ENCODE measurements around the gene TMEM208. TPM values are rescaled to one million over a fixed set of nuclear protein-coding genes. Genes with fewer than 3 reads are reported as not detected.

The TMEM208 gene
- 32.0 and 43.3 TPM in 2 replicates for total RNA-seq (2014; rRNA removed)
- 83.7 TPM for polyA plus RNA-seq (2012)

GRCh38 chr16:67226804-67227566 is at the start of gene TMEM208:
TMEM208 (plus strand) TSS chr16:67227130; CDS start chr16:67227219, 89 bp downstream.
- peak; percentile 99 for DNase-seq (ENCODE audit: low read depth)

DNA sequence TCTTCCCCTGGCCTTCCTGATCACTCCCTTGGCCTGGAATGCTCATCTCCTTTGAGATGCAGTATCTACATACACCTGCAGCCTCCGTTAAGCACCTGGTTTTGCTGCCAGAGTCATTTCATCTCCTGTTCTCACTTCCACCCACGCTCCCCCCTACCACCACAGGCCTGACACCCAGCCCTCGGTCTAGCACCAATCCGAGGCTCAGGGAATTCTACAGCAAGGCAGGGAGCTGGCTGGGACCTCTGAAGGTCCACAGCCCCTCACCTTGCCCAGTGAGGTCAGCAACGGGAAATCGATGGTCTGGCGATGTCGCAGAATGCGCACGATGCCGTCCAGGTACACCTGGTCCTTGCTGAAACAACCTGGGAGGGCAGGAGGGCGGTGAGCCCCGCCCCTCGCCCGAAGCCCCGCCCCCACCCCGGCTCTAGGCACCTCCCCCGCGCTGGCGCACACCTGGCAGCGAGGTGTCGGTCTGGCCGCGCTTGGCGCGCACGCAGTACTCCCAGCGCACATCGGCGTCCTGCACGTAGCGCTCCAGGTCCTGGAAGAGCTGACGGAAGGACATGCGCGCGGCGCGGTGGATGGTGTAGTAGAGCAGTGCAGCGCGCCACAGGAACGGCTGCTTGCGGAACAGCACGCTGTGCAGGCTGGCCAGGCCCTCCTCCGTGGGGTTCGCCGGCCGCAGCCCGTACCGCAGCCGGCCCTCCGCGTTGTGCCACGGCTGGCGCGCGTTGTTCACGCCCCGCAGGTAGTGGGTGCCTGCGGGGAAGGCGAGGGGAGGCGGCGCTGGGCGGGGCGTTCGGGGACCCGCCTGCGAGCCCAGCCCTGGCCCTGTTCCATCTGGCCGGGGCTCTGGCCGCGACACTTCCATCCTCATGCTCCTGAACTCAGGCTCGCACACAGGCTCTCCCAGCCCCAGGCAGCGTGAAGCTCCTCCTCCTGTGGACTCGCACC is 48.9 kb upstream of the TMEM208 start:
- DNase-seq (ENCODE audit: low read depth): no peak

GRCh38 chr16:67179421-67180080 is 47.4 kb upstream of the TMEM208 start:
- no peak for DNase-seq (ENCODE audit: low read depth)

- no peak for DNase-seq (ENCODE audit: low read depth)
These were observed 46.8 kb upstream of the TMEM208 start for GRCh38 chr16:67180166-67180565.

GRCh38 chr16:67181346-67181745 is 45.6 kb upstream of the TMEM208 start:
- peak; percentile 93 for DNase-seq (ENCODE audit: low read depth)

DNA sequence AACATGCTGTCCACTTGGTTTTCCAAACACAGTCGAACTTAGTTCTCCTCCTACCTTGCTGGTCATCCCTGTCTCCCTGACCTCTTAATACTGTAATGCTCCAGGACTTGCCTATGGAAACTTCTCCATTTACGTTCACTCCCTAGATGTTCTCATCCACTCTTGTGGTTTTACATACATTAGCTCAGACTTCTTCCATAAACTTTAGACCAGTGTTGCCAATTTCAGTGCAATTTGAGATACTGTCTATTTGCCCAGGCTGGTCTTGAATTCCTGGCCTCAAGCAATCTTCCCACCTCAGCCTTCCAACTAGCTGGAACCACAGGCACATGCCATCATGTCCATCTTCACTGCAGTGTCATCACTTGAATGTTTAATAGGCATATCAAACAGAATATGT is 44.6 kb upstream of the TMEM208 start:
- no peak for DNase-seq (ENCODE audit: low read depth)

- DNase-seq (ENCODE audit: low read depth): no peak
These were observed 43.7 kb upstream of the TMEM208 start for GRCh38 chr16:67183284-67183626.

DNA sequence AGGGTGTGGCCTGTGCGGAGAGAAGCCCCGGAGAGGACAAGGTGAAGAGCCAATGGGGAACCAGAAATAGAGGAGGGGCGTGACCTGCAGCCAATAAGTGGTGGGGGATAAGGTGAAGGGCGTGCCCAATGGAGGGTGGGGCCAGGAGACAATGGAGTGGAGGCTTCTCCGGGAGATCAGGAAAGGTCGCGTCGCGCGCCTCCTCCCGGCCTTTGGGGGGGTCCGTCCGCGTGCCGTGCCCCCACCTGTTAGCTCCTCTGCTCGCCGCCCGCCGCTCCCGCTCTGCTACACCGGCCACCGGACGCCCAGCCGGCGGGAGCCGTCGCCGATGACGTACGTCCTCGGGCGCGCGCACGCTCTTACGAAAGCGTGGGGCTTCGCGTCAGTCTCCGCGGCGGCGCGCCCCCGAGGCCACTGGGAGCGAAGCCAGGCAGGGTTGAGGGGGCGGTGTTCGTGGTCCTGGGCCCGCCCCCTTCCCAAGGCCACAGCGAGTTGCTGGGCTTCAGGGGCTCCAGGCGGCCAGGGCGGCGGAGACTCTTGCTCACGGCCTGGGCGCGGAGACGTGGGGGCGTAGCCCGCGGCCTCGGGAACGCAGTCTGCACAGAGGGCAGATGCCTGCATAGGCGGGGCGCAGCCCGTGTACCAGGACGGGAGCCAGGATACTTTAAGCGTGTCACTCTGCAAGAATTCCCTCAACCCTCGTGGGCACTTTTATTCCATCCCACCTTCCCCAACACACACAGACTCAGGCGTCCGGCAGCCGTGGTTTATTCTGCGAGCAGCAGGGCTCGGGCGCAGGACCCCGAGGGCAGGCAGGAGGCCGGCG is 43.1 kb upstream of the TMEM208 start, which contains the start of gene MATCAP1:
Gene MATCAP1 (minus strand): TSS at position 337 of the 826 bp plus-strand sequence. CDS start 3,353 bp downstream, outside the sequence.
- peak; percentile 98 for DNase-seq (ENCODE audit: low read depth)

DNA sequence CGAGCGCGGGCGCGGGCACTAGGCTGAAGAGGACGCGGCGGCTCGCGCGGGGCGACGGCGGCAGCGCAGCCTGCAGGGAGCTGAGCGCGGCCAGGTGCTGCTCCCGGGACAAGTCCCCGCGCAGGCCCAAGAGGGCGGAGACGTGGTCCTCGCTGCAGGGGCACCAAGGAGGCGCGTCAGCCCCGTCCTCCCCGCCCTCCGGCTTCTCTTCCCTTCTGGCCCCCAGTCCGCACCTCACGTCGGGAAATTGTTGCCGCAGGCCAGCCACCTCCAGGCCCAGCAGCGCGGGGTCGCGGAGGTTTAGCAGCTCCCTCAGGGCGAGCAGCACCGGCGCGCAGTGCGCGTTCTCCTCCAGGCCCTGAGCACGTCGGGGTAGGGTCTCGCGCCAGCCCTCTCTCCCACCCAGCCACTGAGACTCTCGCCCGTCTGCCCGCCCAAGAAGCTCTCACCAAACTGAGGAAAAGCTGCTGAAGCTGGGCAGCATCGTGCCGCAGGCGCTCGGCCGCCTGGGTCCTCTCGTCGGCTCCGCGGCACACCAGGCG is 42.4 kb upstream of the TMEM208 start:
- DNase-seq (ENCODE audit: low read depth): no peak

DNA sequence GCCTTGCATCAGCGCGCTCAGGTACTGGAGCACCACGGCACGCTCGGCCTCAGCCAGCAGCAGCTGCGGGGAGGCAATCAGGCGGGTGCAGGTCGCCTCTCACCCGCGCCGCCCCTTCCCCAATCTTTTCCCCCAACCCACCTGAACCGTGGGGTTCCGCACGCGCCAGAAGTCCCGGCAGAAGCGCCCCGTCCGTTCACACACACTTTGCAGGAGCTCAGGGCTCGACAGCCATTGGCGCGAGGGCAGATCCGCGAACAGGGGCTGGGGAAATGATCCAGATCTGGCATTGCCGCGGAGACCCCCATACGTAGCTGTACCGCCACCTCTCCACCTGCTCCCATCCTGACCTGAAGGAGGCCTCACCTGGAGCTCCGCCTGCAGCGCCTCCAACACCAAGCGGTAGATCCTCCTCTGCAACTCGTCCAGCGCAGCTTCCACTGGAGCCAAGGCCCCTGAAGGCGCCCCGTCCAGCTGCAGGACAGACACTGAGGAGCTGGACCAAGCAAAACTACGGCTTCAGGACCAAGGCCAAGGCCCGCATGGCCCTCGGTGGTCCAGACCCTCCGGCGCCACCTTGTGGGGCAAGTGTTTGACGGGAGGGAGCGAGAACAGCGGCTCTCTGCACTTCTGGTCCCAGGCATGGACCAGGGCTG is 41.8 kb upstream of the TMEM208 start:
- DNase-seq (ENCODE audit: low read depth): peak; percentile 90

DNA sequence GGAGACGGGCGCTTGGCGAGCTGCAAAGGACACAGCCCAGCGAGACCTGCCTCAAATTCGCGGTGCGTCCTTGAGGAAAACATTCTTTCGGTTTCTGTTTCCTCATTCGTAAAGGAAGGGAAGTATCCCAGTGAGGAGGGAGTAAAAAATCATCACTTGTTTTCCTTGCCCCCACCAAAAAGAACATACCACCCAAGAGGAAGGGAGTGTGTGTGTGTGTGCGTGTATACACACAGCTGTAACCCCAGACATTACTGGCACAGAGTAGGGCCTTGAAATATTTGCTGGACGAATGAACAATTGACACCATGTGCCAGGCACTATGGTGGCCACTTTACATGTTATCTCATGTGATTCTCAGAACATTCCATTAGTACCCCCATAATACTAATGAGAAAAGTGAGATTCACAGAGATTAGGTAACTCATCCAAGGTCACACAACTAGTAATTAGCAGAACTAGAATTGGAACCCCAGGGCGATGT is 41.2 kb upstream of the TMEM208 start:
- DNase-seq (ENCODE audit: low read depth): no peak

GRCh38 chr16:67186550-67186950 is 40.4 kb upstream of the TMEM208 start:
- peak; percentile 92 for DNase-seq (ENCODE audit: low read depth)

GRCh38 chr16:67187175-67187890 is 39.6 kb upstream of the TMEM208 start:
- peak; percentile 87 for DNase-seq (ENCODE audit: low read depth)

DNA sequence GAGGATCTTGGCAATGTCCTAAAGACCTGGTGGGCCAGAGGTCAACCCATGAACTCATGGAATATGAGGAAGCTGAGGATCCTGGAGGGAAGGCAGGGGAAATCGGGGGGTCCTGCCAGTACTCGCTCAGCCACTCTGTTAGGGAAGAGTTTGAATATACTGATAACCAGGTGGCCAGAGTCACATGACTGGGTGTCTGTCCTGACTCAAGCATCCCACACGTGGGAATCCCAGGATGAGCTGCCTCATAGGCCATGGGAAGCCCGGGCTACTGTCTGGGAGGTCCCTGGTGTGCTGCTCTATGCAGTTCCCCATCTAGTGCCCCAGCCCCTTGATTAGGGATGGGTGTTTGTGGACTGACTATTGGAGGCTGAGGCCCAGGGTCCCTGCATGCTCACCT is 38.6 kb upstream of the TMEM208 start:
- DNase-seq (ENCODE audit: low read depth): no peak

GRCh38 chr16:67188798-67189197 is 38.1 kb upstream of the TMEM208 start:
- DNase-seq (ENCODE audit: low read depth): no peak

DNA sequence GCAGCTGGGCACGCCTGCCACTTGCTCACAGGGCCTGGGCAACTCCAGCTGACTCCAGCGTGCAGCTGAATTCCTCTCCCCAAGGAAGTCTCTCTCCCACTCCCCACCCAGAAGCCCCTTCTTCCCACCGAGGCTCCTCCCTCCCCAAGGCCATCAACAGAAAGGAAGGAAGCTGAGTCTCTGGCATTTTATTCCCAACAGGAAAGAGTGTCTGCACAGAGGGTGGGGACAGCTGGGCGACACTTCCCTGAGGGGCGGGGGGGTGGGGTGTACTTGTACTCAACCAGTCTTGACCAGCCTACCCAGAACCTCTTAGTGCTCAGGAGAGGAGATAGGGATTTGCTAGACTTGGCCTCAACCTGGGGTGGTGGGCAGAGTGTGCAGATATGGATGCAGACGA is 36.9 kb upstream of the TMEM208 start, which contains the start of gene EXOC3L1:
Gene EXOC3L1 (minus strand): TSS at position 96 of the 400 bp plus-strand sequence. CDS start 460 bp downstream, outside the sequence.
- DNase-seq (ENCODE audit: low read depth): no peak

DNA sequence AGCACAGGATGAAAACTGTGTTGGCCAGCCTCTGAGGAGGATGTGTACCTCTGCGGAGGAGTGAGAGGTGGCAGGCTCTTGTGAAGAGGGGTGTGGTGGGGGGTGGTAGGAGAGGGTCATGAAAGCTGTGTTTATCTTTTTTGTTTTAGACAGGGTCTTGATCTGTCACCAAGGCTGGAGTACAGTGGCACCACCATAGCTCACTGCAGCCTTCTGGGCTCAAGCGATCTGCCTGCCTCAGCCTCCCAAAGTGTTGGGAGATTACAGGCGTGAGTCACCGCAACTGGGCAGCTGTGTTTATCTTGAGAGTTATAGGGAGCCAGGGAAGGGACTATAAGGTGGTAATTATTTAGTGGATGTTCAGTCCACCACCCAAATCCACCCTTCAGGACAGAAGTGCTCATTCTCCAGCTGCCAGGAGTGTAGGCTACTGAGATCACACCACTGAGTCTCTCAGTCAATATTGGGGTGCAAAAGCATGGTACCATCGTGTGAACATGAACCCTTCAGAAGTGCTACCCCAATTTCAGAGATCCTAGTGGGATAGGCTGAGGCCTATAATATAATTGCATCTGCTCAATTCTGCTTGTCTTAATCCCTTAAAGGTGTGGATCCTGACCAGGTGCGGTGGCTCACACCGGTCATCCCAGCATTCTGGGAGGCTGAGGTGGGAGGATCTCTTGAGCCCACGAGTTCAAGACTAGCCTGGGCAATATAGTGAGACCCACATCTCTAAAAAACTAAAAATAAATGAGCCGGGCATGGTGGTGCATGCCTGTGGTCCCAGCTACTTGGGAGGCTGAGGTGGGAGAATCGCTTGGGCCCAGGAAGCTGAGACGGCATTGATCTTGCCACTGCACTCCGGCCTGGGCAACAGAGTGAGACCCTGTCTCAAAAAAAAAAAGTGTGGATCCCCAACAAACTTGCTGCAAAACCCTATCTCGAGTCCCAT is 36.2 kb upstream of the TMEM208 start:
- peak; percentile 75 for DNase-seq (ENCODE audit: low read depth)
